Measurements from ENCODE around the gene ELFN1.

The ELFN1 gene

GRCh38 chr7:1714583-1715330 lies 44.7 kb downstream of the ELFN1 start:
- CTCF ChIA-PET, result interaction anchor here (0.7 kb wide), 1 partner anchor 14 kb away, joined by 3 read pairs; no protein-coding TSS in a partner anchor
- no peak for DNase-seq (ENCODE audit: low read depth, low spot score)
- POLR2A ChIA-PET, result no interaction called here
- no peak for TF ChIP-seq CTCF (IDR thresholded peaks at IDR 0.05; ENCODE audit: insufficient read depth, low read length, missing control alignments)
- H3K4me3 ChIP-seq (ENCODE audit: low read depth, low read length), result no peak overlapping the region

- POLR2A ChIA-PET, result no interaction called here
- no peak for TF ChIP-seq CTCF (IDR thresholded peaks at IDR 0.05; ENCODE audit: insufficient read depth, low read length, missing control alignments)
- H3K4me3 ChIP-seq (ENCODE audit: low read depth, low read length), result no peak overlapping the region
- DNase-seq (ENCODE audit: low read depth, low spot score), result no peak
- CTCF ChIA-PET, result no interaction called here
Measured at GRCh38 chr7:1715331-1715625, 45.2 kb downstream of the ELFN1 start.

GRCh38 chr7:1715671-1716074 lies 45.6 kb downstream of the ELFN1 start:
- ChIA-PET CTCF (interaction anchor here (1.2 to 2.3 kb wide), 2 partner anchors 13 to 15 kb away, joined by 3 to 6 read pairs; no protein-coding TSS in a partner anchor), POLR2A (no interaction called here)
- DNase-seq (ENCODE audit: low read depth, low spot score), result no peak
- no peak overlapping the region for H3K4me3 ChIP-seq (ENCODE audit: low read depth, low read length)
- TF ChIP-seq CTCF (IDR thresholded peaks at IDR 0.05; ENCODE audit: insufficient read depth, low read length, missing control alignments), result no peak

GRCh38 chr7:1716263-1717094 lies 46.4 kb downstream of the ELFN1 start:
- CTCF ChIA-PET, result interaction anchor here (1.2 to 2.3 kb wide), 3 partner anchors 13 to 15 kb away, joined by 3 to 6 read pairs (median 3); no protein-coding TSS in a partner anchor
- POLR2A ChIA-PET, result interaction anchor here (0.7 kb wide), 1 partner anchor 22 kb away, joined by 3 read pairs; no protein-coding TSS in a partner anchor
- no peak for DNase-seq (ENCODE audit: low read depth, low spot score)
- no peak for TF ChIP-seq CTCF (IDR thresholded peaks at IDR 0.05; ENCODE audit: insufficient read depth, low read length, missing control alignments)
- H3K4me3 ChIP-seq (ENCODE audit: low read depth, low read length), result no peak overlapping the region

- H3K4me3 ChIP-seq (ENCODE audit: low read depth, low read length), result no peak overlapping the region
- DNase-seq (ENCODE audit: low read depth, low spot score), result no peak
- ChIA-PET POLR2A (interaction anchor here (0.7 kb wide), 1 partner anchor 23 kb away, joined by 3 read pairs; no protein-coding TSS in a partner anchor), CTCF (interaction anchor here (1.2 to 2.3 kb wide), 2 partner anchors 12 to 16 kb away, joined by 3 to 6 read pairs; no protein-coding TSS in a partner anchor)
- TF ChIP-seq CTCF (IDR thresholded peaks at IDR 0.05; ENCODE audit: insufficient read depth, low read length, missing control alignments), result no peak
Measured at GRCh38 chr7:1717095-1717483, 47.0 kb downstream of the ELFN1 start.
